Central memory CD4-positive, alpha-beta T cell (primary cell): Measurements from ENCODE around the gene HSD17B14.
"Not testable (repeated sequence)": the region's sequence is repeated elsewhere in the genome, so short reads cannot be mapped to it uniquely, and the experiment has no call there.

ENCODE experiments used
- DNase-seq: peaks from one replicate; pipeline ENCODE4 v3.0.0; 2022
- total RNA-seq, 3 experiments: gene quantifications; one replicate each; lab custom pipeline; 2026; lab: John Stamatoyannopoulos, UW

Gene HSD17B14
- 0.18 to 0.44 (median 0.19) reads per million in 3 experiments for total RNA-seq

DNA sequence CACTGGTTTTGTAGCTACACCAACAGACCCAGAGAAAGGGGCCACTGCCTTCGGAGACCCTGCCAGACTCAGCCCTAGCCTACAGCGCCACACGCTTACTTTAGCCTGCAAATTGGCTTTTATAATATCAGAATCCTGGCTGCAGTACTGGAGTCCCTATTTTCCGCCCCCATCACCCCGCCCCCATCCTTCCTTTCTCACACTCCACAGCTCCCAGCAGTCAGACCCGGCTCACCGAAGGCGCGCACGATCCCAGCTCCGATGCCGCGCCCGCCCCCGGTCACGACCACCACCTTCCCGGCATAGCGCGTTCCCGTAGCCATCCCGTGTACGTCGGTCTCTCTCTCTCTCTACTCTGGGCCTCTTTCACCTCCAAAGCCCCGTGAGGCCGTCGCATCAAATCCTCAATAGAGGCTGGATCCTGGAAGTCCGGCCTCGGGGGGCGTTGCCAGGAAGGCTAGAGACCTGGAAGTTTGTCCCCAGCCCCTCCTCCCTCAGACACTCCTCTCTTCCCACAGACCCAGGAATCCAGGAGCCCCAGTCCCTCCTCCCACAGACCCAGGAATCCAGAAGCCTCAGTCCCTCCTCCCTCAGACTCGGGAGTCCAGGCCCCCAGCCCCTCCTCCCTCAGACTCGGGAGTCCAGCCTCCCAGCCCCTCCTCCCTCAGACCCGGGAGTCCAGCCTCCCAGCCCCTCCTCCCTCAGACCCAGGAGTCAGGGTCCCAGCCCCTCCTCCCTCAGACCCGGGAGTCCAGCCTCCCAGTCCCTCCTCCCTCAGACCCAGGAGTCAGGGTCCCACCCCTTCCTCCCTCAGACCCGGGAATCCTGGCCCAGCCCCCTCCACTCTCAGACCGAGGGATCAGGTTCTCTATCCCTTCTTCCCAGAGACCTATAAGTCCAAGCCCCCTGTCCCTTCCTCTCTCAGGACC lies at the start of gene HSD17B14:
HSD17B14 (minus strand) TSS at position 403 of the 929 bp plus-strand sequence; CDS start at position 323, 80 bp downstream.
- DNase-seq, result no peak

DNA sequence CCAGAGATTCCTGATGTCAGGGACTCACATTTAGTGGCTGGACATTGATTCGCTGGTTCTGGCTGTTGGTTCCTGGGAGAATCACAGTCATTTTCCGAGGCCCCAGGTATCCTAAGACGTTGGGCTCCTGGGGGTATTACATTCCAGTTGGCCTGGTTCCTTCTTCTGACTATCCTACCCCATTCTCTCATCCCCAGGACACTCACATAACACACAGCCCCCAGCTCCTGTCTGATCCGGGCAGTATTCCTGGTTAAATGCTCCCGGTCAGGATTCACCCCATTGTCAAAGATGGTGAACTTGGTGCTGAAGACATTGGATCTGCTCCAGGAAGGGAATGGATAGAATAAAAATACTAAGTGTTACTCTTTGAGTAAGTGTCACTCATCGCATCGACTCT lies 47.4 kb upstream of the HSD17B14 start:
- no peak for DNase-seq

DNA sequence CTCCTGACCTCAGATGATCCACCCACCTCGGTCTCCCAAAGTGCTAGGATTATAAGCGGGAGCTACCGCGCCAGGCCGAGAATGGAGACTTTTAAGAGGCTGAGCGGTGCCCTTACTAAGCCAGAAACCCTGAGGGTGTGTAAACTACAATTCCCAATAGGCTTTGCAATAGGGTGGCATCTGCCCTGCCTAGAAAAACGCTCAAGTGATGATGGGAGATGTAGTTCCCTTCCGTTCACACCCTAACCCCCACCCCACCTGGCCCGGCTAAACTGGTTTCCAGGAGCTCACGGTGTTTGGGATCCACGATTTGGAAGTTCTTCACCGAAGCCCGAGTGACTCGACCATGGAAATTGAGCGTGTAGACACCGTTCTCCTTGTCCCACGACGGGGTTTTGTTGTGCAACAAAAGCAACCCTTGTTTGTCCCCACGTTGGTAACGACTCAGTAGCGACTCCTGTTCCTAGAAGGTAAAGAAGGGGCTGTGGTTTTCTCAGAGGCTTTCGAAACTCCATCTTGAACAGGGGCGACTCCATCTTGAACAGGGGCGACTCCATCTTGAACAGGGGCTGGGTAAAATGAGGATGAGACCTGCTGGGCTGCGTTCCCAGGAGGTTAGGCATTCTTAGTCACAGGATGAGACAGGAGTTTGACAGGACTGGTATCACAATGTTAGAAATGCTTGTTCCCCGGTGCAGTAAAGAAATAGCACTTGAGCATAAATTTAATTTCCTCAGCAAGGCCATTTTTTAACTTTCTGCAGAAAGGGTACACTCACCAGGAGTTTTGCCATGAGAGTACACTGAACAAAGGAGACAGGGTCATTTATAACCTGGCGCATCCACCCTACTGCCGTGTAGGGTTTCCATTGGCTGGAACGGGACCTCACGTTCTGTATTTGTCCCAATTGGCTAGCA lies 45.7 kb upstream of the HSD17B14 start:
- DNase-seq, result peak; percentile 37

DNA sequence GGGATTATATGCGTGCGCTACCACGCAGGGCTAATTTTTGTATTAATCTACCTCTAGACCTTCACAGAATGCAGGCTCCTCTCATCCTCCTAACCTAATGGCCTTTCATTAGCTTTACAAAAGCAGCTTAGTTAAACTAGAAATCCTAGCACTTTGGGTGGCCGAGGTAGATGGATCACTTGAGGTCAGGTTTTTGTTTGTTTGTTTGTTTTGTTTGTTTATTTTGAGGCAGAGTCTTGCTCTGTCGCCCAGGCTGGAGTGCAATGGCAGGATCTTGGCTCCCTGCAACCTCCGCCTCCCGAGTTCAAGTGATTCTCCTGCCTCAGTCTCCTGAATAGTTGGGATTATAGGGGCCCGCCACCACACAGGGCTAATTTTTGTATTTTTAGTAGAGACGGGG lies 43.4 kb upstream of the HSD17B14 start:
- not testable (repeated sequence) for DNase-seq

DNA sequence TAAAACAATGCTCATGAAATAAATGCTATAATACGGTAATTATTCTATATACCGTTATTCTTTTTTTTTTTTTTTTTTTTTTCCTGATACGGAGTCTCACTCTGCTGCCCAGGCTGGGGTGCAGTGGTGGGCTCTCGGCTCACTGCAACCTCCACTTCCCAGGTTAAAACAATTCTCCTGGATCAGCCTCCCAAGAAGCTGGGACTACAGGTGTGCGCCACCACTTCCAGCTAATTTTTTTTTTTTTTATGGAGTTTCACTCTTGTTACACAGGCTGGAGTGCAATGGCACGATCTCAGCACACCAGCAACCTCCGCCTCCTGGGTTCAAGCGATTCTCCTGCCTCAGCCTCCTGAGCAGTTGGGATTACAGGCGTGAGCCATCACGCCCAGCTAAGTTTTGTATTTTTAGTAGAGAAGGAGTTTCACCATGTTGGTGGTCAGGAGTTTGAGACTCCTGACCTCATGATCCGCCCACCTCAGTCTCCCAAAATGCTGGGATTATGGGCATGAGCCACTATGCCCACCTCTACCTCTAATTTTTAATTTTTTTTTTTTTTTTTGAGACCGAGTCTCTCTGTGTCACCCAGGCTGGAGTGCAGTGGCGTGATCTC lies 42.8 kb upstream of the HSD17B14 start:
- peak; percentile 22 for DNase-seq

DNA sequence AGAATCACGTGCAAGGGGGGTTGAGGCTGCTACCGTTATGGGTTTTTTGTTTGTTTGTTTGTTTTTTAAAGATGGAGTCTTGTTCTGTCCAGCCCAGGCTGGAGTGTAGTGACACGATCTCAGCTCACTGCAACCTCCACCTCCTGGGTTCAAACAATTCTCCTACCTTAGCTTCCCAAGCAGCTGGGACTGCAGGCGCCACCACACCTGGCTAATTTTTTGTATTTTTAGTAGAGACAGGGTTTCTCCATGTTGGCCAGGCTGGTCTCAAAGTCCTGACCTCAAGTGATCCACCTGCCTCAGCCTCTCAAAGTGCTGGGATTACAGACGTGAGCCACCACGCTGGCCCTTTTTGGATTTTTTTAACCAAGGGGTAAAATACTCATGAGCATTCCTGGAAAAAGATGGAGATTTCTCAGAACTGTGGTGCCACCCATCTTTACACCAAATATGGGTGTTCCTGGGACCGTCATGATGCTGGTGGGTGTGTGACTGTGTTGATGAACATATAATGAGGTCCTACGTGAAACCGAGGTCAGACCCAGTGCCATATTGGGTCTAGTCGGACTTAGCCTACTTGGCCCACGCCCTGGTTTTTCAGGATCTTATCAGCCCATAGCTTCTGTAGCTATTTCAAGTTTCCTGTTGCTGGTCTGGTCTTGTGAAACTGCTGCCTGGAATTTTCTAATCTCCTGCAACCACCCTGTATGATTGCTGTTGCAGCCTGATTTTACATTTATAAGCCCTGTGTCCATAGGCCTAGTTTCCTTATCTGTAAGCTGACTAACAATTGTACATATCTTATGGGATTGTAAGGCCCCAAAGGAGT lies 42.1 kb upstream of the HSD17B14 start:
- peak; percentile 45 for DNase-seq

DNA sequence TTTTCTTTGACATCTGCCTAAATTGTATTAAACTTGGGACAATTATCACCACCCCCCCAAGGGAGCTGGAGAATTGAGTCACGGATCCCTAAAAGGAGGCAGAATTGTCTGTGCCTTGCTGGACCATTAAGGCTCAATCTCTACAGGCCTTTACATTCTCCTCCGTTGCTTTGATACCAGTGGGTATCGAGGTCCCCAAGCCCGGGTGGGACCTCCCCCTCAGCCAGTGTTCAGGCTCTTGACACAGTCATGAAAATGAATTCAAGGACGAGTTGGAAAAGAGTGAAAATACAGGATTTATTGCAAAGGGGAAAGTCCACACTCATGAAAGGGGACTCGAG lies 41.5 kb upstream of the HSD17B14 start:
- peak; percentile 46 for DNase-seq

DNA sequence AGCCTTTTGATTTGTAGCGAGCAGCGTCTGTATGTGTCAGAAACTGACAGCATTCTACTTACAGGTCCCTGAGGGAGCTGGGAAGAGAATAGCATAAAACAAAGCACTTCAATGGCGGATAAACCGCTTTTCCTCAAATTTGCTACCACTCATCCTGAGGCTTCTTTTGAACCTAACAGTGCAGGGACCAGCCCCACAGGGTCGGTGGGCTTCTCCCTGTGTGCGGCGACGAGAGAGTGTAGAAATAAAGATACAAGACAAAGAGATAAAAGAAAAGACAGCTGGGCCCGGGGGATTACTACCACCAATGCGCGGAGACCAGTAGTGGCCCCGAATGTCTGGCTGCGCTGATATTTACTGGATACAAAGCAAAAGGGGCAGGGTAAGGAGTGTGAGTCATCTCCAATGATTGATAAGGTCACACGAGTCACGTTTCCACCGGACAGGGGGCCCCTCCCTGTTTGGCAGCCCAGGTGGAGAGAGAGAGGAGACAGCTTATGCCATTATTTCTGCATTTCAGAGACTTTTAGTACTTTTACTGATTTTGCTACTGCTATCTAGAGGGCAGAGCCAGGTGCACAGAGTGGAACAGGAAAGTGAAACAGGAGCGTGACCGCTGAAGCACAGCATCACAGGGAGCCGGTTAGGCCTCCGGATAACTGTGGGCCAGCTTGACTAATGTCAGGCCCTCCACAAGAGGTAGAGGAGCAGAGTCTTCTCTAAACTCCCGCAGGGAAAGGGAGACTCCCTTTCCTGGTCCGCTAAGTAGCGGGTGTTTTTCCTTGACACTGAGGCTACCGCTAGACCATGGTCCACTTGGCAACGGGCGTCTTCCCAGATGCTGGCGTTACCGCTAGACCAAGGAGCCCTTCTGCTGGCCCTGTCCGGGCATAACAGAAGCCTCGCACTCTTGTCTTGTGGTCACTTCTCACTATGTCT lies 40.0 kb upstream of the HSD17B14 start:
- peak; percentile 52 for DNase-seq

DNA sequence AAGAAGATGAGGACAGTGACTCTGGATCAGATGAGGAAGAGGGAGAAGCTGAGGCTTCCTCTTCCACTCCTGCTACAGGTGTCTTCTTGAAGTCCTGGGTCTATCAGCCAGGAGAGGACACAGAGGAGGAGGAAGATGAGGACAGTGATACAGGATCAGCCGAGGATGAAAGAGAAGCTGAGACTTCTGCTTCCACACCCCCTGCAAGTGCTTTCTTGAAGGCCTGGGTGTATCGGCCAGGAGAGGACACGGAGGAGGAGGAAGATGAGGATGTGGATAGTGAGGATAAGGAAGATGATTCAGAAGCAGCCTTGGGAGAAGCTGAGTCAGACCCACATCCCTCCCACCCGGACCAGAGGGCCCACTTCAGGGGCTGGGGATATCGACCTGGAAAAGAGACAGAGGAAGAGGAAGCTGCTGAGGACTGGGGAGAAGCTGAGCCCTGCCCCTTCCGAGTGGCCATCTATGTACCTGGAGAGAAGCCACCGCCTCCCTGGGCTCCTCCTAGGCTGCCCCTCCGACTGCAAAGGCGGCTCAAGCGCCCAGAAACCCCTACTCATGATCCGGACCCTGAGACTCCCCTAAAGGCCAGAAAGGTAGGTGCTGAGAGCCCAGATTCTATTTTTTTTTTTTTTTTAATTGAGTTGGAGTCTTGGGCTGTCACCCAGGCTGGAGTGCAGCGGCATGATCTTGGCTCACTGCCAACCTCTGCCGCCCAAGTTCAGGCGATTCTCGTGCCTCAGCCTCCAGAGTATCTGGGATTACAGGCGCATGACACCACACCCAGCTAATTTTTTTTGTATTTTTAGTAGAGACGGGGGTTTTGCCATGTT lies 38.2 kb upstream of the HSD17B14 start:
- no peak for DNase-seq

DNA sequence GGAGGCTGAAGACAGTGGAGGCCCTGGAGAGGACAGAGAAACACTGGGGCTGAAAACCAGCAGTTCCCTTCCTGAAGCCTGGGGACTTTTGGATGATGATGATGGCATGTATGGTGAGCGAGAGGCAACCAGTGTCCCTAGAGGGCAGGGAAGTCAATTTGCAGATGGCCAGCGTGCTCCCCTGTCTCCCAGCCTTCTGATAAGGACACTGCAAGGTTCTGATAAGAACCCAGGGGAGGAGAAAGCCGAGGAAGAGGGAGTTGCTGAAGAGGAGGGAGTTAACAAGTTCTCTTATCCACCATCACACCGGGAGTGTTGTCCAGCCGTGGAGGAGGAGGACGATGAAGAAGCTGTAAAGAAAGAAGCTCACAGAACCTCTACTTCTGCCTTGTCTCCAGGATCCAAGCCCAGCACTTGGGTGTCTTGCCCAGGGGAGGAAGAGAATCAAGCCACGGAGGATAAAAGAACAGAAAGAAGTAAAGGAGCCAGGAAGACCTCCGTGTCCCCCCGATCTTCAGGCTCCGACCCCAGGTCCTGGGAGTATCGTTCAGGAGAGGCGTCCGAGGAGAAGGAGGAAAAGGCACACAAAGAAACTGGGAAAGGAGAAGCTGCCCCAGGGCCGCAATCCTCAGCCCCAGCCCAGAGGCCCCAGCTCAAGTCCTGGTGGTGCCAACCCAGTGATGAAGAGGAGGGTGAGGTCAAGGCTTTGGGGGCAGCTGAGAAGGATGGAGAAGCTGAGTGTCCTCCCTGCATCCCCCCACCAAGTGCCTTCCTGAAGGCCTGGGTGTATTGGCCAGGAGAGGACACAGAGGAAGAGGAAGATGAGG lies 37.4 kb upstream of the HSD17B14 start:
- peak; percentile 37 for DNase-seq

DNA sequence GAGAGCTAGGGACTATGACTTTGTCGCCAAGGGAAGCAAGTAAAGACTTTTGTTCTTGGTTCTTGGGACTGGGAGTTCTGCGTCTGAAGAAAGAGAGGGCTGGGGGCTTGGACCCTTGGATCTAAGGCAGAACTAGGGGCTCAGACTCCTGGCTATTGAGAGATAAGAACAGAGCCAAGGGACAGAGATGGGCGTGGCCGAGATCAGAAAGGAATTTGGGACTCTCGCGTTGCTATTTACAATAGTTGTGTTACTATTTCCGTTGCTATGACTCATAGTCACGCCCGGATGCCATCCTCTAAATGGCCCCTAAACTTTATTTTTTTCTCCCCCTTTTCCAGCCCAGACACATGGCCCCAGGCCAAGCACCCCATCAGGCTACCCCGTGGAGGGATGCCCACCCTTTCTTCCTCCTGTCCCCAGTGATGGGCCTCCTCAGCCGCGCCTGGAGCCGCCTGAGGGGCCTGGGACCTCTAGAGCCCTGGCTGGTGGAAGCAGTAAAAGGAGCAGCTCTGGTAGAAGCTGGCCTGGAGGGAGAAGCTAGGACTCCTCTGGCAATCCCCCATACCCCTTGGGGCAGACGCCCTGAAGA lies 36.7 kb upstream of the HSD17B14 start:
- DNase-seq, result peak; percentile 87

DNA sequence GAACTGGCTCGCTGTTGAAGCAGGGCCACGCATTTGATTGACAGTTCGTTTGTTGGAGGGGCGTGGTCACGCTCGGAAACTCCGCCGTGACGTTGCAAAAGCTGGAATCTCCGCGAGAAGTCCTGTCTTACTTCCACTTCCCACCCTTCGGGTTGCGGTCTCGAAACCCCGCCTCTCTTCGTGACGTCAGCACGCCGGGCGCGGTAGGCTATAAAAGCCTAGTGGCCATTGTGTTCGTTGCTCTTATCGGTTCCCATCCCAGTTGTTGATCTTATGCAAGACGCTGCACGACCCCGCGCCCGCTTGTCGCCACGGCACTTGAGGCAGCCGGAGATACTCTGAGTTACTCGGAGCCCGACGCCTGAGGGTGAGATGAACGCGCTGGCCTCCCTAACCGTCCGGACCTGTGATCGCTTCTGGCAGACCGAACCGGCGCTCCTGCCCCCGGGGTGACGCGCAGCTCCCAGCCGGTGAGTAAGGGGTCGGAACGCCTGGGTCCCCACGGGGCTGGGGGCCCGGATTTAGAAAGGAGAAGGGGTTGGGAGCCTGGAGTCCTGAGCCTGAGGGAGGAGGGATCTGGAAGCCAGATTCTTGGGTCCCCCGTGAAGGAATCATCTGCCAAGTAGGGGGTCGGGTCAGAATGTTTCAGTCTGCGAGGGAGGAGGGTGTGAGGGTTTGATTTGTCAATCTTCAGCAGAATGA lies 36.0 kb upstream of the HSD17B14 start, which contains the start of gene PPP1R15A:
PPP1R15A (plus strand) TSS at position 240 of the 702 bp plus-strand sequence. CDS start 813 bp downstream, outside the sequence.
- peak; percentile 98 for DNase-seq

DNA sequence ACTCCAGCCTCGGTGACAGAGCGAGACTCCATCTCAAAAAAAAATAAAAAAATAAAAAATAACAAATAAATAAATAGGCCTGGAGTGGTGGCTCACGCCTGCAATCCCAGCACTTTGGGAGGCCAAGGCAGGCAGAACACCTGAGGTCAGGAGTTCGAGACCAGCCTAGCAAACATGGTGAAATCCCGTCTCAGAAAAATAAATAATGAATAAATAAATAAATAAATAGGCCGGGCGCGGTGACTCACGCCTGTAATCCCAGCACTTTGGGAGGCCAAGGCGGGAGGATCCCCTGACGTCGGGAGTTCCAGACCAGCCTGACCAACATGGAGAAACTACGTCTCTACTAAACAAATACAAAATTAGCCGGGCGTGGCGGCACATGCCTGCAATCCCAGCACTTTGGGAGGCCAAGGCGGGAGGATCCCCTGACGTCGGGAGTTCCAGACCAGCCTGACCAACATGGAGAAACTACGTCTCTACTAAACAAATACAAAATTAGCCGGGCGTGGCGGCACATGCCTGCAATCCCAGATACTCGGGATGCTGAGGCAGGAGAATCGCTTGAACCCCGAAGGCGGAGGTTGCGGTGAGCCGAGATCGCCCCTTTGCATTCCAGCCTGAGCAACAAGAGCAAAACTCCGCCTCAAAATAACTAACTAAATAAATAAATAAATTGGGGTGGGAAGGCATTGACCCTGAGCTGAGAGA lies 35.3 kb upstream of the HSD17B14 start:
- not testable (repeated sequence) for DNase-seq

DNA sequence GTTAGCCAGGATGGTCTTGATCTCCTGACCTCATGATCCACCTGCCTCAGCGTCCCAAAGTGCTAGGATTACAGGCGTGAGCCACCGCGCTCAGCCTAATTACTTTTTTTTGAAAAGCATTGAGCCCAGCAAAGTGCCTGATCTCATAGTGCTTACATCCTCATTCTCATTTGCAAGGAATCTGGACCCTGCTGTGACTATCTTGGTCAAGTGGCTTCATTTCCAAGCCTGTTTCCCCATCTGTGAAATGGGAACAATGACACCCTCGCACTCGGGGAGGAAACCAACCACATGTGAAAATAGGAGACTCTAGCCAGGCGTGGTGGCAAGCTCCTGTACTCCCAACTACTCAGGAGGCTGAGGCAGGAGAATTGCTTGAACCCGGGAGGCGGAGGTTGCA lies 33.8 kb upstream of the HSD17B14 start:
- no peak for DNase-seq

DNA sequence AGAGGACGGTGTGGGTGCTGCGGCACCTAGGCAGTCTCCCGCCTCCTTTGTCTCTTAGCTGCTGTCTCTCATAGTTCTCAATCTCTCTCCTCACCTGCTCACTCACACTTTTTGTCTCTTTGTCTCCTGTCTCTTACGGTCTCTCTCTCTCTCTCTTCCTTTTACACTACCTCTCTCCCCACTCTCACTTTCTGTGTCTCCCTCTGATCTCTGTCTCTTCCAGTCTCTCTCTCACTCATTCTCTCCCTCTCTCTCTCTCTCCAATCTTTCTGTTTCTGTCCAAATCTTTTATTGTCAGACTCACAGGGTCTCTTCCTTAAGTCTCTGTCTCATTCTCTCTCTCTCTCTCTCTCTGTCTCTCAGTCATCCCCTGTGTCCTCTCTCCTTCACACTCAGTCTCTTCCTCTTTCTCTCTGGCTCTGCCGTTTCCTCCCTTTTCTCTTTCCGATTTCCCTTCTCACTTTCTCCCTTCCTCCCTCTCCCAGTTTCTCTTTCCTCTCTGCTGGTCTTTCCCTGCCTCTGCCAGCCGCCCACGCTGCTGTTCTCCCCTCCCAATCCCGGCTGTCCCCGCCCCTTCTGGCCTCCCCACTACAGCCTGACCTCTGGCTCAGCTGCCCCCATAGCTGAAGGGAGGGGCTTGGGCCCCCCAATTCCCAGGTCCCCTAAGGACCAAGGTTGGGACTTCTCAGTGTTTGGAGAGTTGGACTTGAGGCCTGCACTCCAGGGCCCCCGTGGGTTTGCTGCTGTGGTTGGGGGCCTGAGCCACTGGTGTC lies 32.0 kb upstream of the HSD17B14 start, which contains the start of gene PLEKHA4:
PLEKHA4 (minus strand) TSS at position 504 of the 773 bp plus-strand sequence. CDS start 997 bp downstream, outside the sequence.
- DNase-seq, result no peak

DNA sequence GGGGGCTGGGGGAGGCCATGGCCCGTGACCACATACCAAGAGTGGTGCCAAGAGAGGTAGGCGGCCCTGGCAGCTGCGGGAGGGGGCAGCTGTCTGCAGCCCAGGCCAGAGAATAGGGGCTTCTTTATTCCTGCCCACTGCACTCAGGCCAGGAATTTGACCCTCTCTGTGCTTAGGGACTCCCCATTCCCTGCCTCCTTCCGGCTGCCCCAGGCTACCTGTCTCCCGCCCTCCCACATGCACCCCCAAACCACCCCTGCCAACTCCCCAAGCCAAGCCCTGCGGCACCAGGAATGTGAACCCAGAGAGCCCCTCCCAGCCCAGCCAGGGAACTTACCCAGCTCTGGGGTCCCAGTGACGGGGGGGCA lies 31.4 kb upstream of the HSD17B14 start:
- DNase-seq, result no peak
